ENCODE data around the gene BOC. TPM values are rescaled to one million over a fixed set of nuclear protein-coding genes. Genes with fewer than 3 reads are reported as not detected.
A peak's percentile ranks its signal among the peaks of the same experiment; 100 is the strongest.

Gene BOC
- total RNA-seq, 1 experiment from 2014 or later: 3.5 TPM

GRCh38 chr3:113270786-113271185 is 59.4 kb downstream of the BOC start:
- H3K4me1 ChIP-seq (ENCODE audit: insufficient read depth, low read length): no peaks in the 10 kb centered on the region; the same call in 1 of the 2 replicates
- H3K4ac ChIP-seq (ENCODE audit: low read depth, low read length): no peak overlapping the region
- H3K18ac ChIP-seq (ENCODE audit: insufficient read length, low read depth, low read length): no peak overlapping the region
- H3K27me3 ChIP-seq (ENCODE audit: insufficient read depth, low read length): no peaks in the 10 kb centered on the region
- peaks cover 0 to 21% (median 14%) of the 10 kb centered on the region in 3 experiments; a peak in 5 of 7 replicates for H3K36me3 Mint-ChIP-seq (ENCODE audit: insufficient read depth in 1 of 3, low read depth in 3 of 3)
- H3K27ac Mint-ChIP-seq: peak overlapping the region in 1 of 3 experiments; percentile 36; a peak in 1 of 7 replicates
- H3T11ph ChIP-seq (ENCODE audit: low read length): no peak overlapping the region
- H2AK5ac ChIP-seq (ENCODE audit: insufficient read length, low read length): no peak overlapping the region
- H4K5ac ChIP-seq (ENCODE audit: insufficient read length, low read depth, low read length): no peak overlapping the region
- H2AFZ ChIP-seq (ENCODE audit: low read length): no peak overlapping the region
- no peaks in the 10 kb centered on the region for H3K9me3 Mint-ChIP-seq
- no peak overlapping the region for H3K23ac ChIP-seq (ENCODE audit: insufficient read length, low read depth, low read length)
- no peaks in the 10 kb centered on the region for H3K23me2 ChIP-seq (ENCODE audit: insufficient read length, low read depth, low read length, poor library complexity, severe bottlenecking)
- peaks cover 37 to 49% of the 10 kb centered on the region in 2 experiments for H3K4me1 Mint-ChIP-seq
- H3K27me3 Mint-ChIP-seq (ENCODE audit: low read depth): no peaks in the 10 kb centered on the region
- H4K8ac ChIP-seq (replicated peaks; ENCODE audit: insufficient read length, low read depth, low read length): no peak overlapping the region
- H2BK20ac ChIP-seq (ENCODE audit: low read depth, low read length, poor library complexity, severe bottlenecking): no peak overlapping the region
- no peak overlapping the region for H2BK5ac ChIP-seq (ENCODE audit: insufficient read length, low read length)
- WGBS (ENCODE audit: extremely low coverage, insufficient read length, low lambda C conversion rate): no CpG with 5 or more reads among the region's 9 CpGs
- no peak overlapping the region for H3K4me2 ChIP-seq (ENCODE audit: insufficient read depth, insufficient read length, low read length)
- no peak overlapping the region for H3K56ac ChIP-seq (ENCODE audit: insufficient read length, low read depth, low read length)
- H3K9ac ChIP-seq (ENCODE audit: extremely low read depth, insufficient read length, low read length): no peak overlapping the region
- no peak overlapping the region for H3K14ac ChIP-seq (ENCODE audit: insufficient read depth, low read length)
- no peaks in the 10 kb centered on the region for H3K79me2 ChIP-seq (ENCODE audit: insufficient read depth, low read length)
- no peak overlapping the region for H2BK15ac ChIP-seq (ENCODE audit: low read depth, low read length)
- H3K4me3 Mint-ChIP-seq: no peak overlapping the region
- H2BK12ac ChIP-seq (ENCODE audit: insufficient read length, low read depth, low read length): no peak overlapping the region
- H3K79me1 ChIP-seq (ENCODE audit: insufficient read depth, low read depth, low read length, poor library complexity, severe bottlenecking): no peaks in the 10 kb centered on the region
- H3K27ac ChIP-seq (ENCODE audit: insufficient read length, low read depth, low read length): no peak overlapping the region
- no peak for TF ChIP-seq CTCF (conservative IDR thresholded peaks at IDR 0.05)
- no peak for DNase-seq
- H2BK120ac ChIP-seq (ENCODE audit: low read depth, low read length, poor library complexity, severe bottlenecking): no peak overlapping the region
- H4K20me1 ChIP-seq (ENCODE audit: control insufficient read depth, insufficient read depth, insufficient read length): no peaks in the 10 kb centered on the region
- no peak overlapping the region for H4K91ac ChIP-seq (ENCODE audit: insufficient read length, low read depth, low read length)
- H3K9me3 ChIP-seq (ENCODE audit: control insufficient read depth, low read depth, low read length): no peaks in the 10 kb centered on the region
